HCT116 (cell line): ENCODE data around the gene PHLPP2. TPM values are rescaled to one million over a fixed set of nuclear protein-coding genes. Genes with fewer than 3 reads are reported as not detected.

ENCODE experiments used
- ATAC-seq: fragments of 200-7000 bp; cut with Tn5 transposase; 2 replicates; pipeline ENCODE4 v1.9.1; 2020; ENCODE audit warnings: mild to moderate bottlenecking, moderate library complexity
- BruUV-seq: library from RNA; stranded (reverse); fragments of 400-500 nt; replicated peaks from 2 replicates; lab custom pipeline; 2021; lab: Mats Ljungman, UMichigan
- CTCF ChIA-PET: fragments of 300-600 bp; sonication (Branson Sonifier 250); formaldehyde crosslinking; loops from one replicate; lab custom pipeline; 2021; ENCODE audit warnings: antibody characterized with exemption; lab: Charles Lee
- POLR2A ChIA-PET: fragments of 300-600, 350-600 bp; sonication (Branson Sonifier 250); formaldehyde crosslinking; loops from one replicate; lab custom pipeline; 2021; ENCODE audit warnings: antibody characterized with exemption; lab: Charles Lee
- RAD21 ChIA-PET, 2 experiments: fragments of 300-600 bp; sonication (Branson Sonifier 250); formaldehyde crosslinking; loops; one replicate each; lab custom pipeline; 2023; ENCODE audit warnings: low total read pairs in 2 of 2; ENCODE audit not compliant: uncharacterized antibody in 2 of 2, unreplicated experiment in 2 of 2, low non-redundant PET in 1 of 2; lab: Charles Lee
- DNase-seq: peaks from one replicate; pipeline ENCODE4 v3.0.0-alpha.2; 2010; ENCODE audit warnings: low read depth, low spot score
- H2AFZ ChIP-seq: fragments of 200-600 bp; shearing (Covaris generic), sonication (generic); 2 replicates; pipeline ENCODE4 v1.6.1; 2017; ENCODE audit warnings: low read depth, mixed run types, mixed read lengths, antibody characterized with exemption, low read length; ENCODE audit not compliant: poor library complexity, severe bottlenecking
- H3K27ac ChIP-seq: 2 replicates; pipeline ENCODE4 v1.5.1; 2012; ENCODE audit warnings: low read depth, low read length
- H3K27me3 ChIP-seq: fragments of 200-600 bp; sonication (generic); 2 replicates; pipeline ENCODE4 v1.6.1; 2016; ENCODE audit warnings: mixed run types, low read length, mixed read lengths; ENCODE audit not compliant: insufficient read depth
- H3K36me3 ChIP-seq, 2 experiments: fragments of 200-500 bp in 1 of 2; fragments of 200-600 bp in 1 of 2; sonication (Bioruptor generic) in 1 of 2; sonication (generic) in 1 of 2; 2 replicates each; pipeline versions ENCODE4 v1.5.1 to v1.6.1; 2014 to 2016; ENCODE audit warnings: low read length in 2 of 2, inconsistent platforms in 1 of 2, mixed read lengths in 1 of 2, mixed run types in 1 of 2; ENCODE audit not compliant: insufficient read depth in 2 of 2, control insufficient read depth in 1 of 2
- H3K4me1 ChIP-seq, 2 experiments: fragments of 200-600 bp in 1 of 2; sonication (generic) in 1 of 2; 2 replicates each; pipeline versions ENCODE4 v1.5.1 to v1.6.1; 2012 to 2017; ENCODE audit warnings: low read length in 2 of 2, inconsistent platforms in 1 of 2, mild to moderate bottlenecking in 1 of 2, mixed read lengths in 1 of 2, mixed run types in 1 of 2, moderate library complexity in 1 of 2; ENCODE audit not compliant: insufficient read depth in 2 of 2, control insufficient read depth in 1 of 2
- H3K4me2 ChIP-seq: fragments of 200-600 bp; sonication (generic); 2 replicates; pipeline ENCODE4 v1.6.1; 2017; ENCODE audit warnings: mixed run types, low read length, mixed read lengths
- H3K4me3 ChIP-seq, 2 experiments: fragments of 200-600 bp in 1 of 2; sonication (generic) in 1 of 2; replicated peaks in 1 of 2; 2 replicates each; pipeline ENCODE4 v1.5.1; 2011 to 2016; ENCODE audit warnings: low read length in 2 of 2, control low read depth in 1 of 2, low read depth in 1 of 2, mild to moderate bottlenecking in 1 of 2, mixed read lengths in 1 of 2, mixed run types in 1 of 2
- H3K79me2 ChIP-seq: fragments of 200-600 bp; sonication (generic); 2 replicates; pipeline ENCODE4 v1.6.1; 2017; ENCODE audit warnings: mild to moderate bottlenecking, mixed run types, low read length, moderate library complexity, mixed read lengths; ENCODE audit not compliant: insufficient read depth
- H3K9ac ChIP-seq: fragments of 200-600 bp; sonication (generic); 2 replicates; pipeline ENCODE4 v1.6.1; 2016; ENCODE audit warnings: low read length, mixed read lengths
- H3K9me2 ChIP-seq: fragments of 200-600 bp; sonication (generic), shearing (Covaris generic); 2 replicates; pipeline ENCODE4 v1.6.1; 2017; ENCODE audit warnings: mixed run types, mild to moderate bottlenecking, moderate library complexity; ENCODE audit not compliant: insufficient read depth
- H3K9me3 ChIP-seq, 2 experiments: fragments of 200-500 bp in 1 of 2; fragments of 200-600 bp in 1 of 2; sonication (Bioruptor generic) in 1 of 2; sonication (generic) in 1 of 2; 2 replicates each; pipeline ENCODE4 v1.6.1; 2014 to 2017; ENCODE audit warnings: low read length in 2 of 2, mixed read lengths in 2 of 2, inconsistent platforms in 1 of 2, low read depth in 1 of 2, mild to moderate bottlenecking in 1 of 2, mixed run types in 1 of 2, moderate library complexity in 1 of 2; ENCODE audit not compliant: control insufficient read depth in 1 of 2, insufficient read depth in 1 of 2
- H4K20me1 ChIP-seq: fragments of 200-600 bp; sonication (generic), shearing (Covaris generic); 2 replicates; pipeline ENCODE4 v1.6.1; 2017; ENCODE audit warnings: mixed run types, mild to moderate bottlenecking, moderate library complexity; ENCODE audit not compliant: insufficient read depth
- ATF3 ChIP-seq: IDR thresholded peaks from 2 replicates; pipeline ENCODE4 v1.6.1; 2012
- CTCF ChIP-seq, 3 experiments: fragments of 200-600 bp in 1 of 3; sonication (generic) in 1 of 3; IDR thresholded peaks in 2 of 3; conservative IDR thresholded peaks in 1 of 3; 2 replicates each; pipeline ENCODE4 v1.5.1; 2012 to 2017; ENCODE audit warnings: low read depth in 2 of 3, low read length in 2 of 3, antibody characterized with exemption in 1 of 3, borderline replicate concordance in 1 of 3, control low read depth in 1 of 3, mild to moderate bottlenecking in 1 of 3, mixed read lengths in 1 of 3, mixed run types in 1 of 3, moderate library complexity in 1 of 3; ENCODE audit not compliant: insufficient read depth in 1 of 3
- EGR1 ChIP-seq: IDR thresholded peaks from 2 replicates; pipeline ENCODE4 v1.6.1; 2012; ENCODE audit warnings: low read depth
- EZH2 ChIP-seq: fragments of 200-600 bp; sonication (generic); IDR thresholded peaks from 2 replicates; pipeline ENCODE4 v1.6.1; 2017; ENCODE audit warnings: antibody characterized with exemption, mixed run types
- FOSL1 ChIP-seq: IDR thresholded peaks from 2 replicates; pipeline ENCODE4 v1.6.1; 2012; ENCODE audit warnings: low read depth
- TCF7L2 ChIP-seq: IDR thresholded peaks from 2 replicates; pipeline ENCODE4 v1.7.0; 2011; ENCODE audit warnings: borderline replicate concordance, inconsistent platforms; ENCODE audit not compliant: insufficient read depth, insufficient read length; ENCODE audit errors: extremely low read depth
- ZFX ChIP-seq: fragments of 450-650 bp; IDR thresholded peaks from 2 replicates; pipeline ENCODE4 v1.6.1; 2017
- intact Hi-C: fragments of 100-400 bp; cut with micrococcal nuclease; formaldehyde crosslinking; loops from 2 replicates; pipeline ENCODE4 v1.10.0; 2022
- total RNA-seq: library from RNA; stranded (reverse); gene quantifications from one replicate; pipeline ENCODE4 v1.2.1, GENCODE V29; 2021; ENCODE audit not compliant: unreplicated experiment

Gene PHLPP2
- total RNA-seq, 1 experiment from 2014 or later: 9.0 TPM

GRCh38 chr16:71721066-71721740, 3.3 kb downstream of the PHLPP2 start:
- ATAC-seq: no peak
- no peaks in the 10 kb centered on the region for H3K9me3 ChIP-seq
- ChIA-PET RAD21 (no interaction called here), CTCF (no interaction called here)
- peaks cover 14% of the 10 kb centered on the region for H3K79me2 ChIP-seq
- no peaks in the 10 kb centered on the region for H4K20me1 ChIP-seq
- H3K4me3 ChIP-seq: no peak overlapping the region
- no peaks in the 10 kb centered on the region for H3K27me3 ChIP-seq
- TF ChIP-seq EGR1 (no peak), EZH2 (no peak), CTCF (IDR thresholded peaks at IDR 0.05 in 2 of 3, conservative IDR thresholded peaks at IDR 0.05 in 1 of 3; ENCODE audit: borderline replicate concordance in 1 of 3, insufficient read depth in 1 of 3, low read depth in 2 of 3, low read length in 2 of 3) (no peak), ZFX (no peak), TCF7L2 (no peak), FOSL1 (no peak)
- TF ChIP-seq, all 23 proteins: peak for 0
- BruUV-seq: no TSS peak
- peaks cover 10 to 19% of the 10 kb centered on the region in 2 experiments; a peak in 3 of 4 replicates for H3K4me1 ChIP-seq
- H3K36me3 ChIP-seq: no peaks in the 10 kb centered on the region
- H3K9ac ChIP-seq: no peak overlapping the region
- H3K9me2 ChIP-seq: no peaks in the 10 kb centered on the region
- H2AFZ ChIP-seq: no peak overlapping the region
- intact Hi-C loops: no loop called here
- DNase-seq: no peak
- H3K27ac ChIP-seq: no peak overlapping the region
- no peak overlapping the region for H3K4me2 ChIP-seq
- POLR2A ChIA-PET: no interaction called here

GRCh38 chr16:71712501-71712900, 12.0 kb downstream of the PHLPP2 start:
- BruUV-seq: no TSS peak

More at GRCh38 chr16:71712501-71712900, 12.0 kb downstream of the PHLPP2 start:
- RAD21 ChIA-PET: no interaction called here
- POLR2A ChIA-PET: no interaction called here
- Histone ChIP-seq H3K27me3 (no peaks in the 10 kb centered on the region), H3K4me1 (peaks cover 28 to 30% of the 10 kb centered on the region in 2 experiments), H3K4me2 (no peak overlapping the region), H3K9me2 (no peaks in the 10 kb centered on the region), H2AFZ (no peak overlapping the region), H3K4me3 (no peak overlapping the region), H3K36me3 (no peaks in the 10 kb centered on the region), H4K20me1 (no peaks in the 10 kb centered on the region), H3K27ac (no peak overlapping the region), H3K9me3 (no peaks in the 10 kb centered on the region), H3K9ac (no peak overlapping the region), H3K79me2 (peaks cover 6% of the 10 kb centered on the region)
- DNase-seq: no peak
- ATAC-seq: no peak
- intact Hi-C loops: no loop called here
- CTCF ChIA-PET: no interaction called here
- TF ChIP-seq ATF3: no peak
